Effector CD4-positive, alpha-beta T cell (primary cell): ENCODE data around the gene REPS2.
"Not testable (repeated sequence)": the region's sequence is repeated elsewhere in the genome, so short reads cannot be mapped to it uniquely, and the experiment has no call there.

Source experiments
- DNase-seq: peaks from one replicate; pipeline ENCODE4 v3.0.0-alpha.2; 2020

Gene REPS2

DNA sequence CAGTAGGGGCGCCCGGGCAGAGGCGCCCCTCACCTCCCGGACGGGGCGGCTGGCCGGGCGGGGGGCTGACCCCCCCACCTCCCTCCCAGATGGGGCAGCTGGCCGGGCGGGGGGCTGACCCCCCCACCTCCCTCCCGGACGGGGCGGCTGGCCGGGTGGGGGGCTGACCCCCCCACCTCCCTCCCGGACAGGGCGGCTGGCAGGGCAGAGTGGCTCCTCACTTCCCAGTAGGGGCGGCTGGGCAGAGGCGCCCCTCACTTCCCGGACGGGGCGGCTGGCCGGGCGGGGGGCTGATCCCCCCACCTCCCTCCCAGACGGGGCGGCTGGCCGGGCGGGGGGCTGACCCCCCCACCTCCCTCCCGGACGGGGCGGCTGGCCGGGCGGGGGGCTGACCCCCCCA is 18.5 kb downstream of the REPS2 start:
- DNase-seq = not testable (repeated sequence)

DNA sequence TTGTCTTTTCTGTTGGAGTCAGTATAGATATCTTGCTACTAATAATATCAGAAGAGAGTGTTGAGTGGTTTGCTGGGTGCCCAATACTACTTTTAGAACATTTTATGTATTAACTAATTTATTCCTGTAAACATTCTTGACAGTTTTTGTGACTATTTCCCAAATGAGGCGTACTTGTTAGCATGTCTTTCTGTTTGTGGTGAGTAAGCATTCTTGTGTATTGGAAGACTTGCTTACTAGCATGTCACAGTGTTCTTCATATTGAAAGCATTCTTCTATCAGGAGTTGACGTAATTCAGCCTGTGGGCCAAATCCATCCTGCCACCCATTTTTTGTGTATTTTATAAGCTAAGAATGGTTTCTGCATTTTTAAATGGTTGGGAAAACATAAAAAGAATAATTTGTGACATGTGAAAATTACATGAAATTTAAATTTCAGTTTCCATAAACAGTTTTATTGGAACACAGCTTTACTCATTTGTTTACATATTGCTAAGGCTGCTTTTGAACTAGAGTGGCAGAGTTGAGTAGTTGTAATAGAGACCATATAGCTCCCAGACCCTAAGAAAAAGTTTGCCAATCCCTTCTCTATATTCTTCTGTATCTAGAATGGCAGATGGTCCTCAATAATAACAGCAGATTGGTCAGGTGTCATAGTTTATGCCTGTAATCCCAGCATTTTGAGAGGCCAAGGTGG is 20.4 kb downstream of the REPS2 start:
- no peak for DNase-seq

DNA sequence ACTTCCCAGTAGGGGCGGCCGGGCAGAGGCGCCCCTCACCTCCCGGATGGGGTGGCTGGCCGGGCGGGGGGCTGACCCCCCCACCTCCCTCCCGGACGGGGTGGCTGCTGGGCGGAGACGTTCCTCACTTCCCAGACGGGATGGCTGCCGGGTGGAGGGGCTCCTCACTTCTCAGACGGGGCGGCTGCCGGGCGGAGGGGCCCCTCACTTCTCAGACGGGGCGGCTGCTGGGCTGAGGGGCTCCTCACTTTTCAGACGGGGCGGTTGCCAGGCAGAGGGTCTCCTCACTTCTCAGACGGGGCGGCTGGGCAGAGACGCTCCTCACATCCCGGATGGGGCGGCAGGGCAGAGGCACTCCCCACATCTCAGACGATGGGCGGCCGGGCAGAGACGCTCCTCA is 22.3 kb downstream of the REPS2 start:
- DNase-seq = not testable (repeated sequence)

DNA sequence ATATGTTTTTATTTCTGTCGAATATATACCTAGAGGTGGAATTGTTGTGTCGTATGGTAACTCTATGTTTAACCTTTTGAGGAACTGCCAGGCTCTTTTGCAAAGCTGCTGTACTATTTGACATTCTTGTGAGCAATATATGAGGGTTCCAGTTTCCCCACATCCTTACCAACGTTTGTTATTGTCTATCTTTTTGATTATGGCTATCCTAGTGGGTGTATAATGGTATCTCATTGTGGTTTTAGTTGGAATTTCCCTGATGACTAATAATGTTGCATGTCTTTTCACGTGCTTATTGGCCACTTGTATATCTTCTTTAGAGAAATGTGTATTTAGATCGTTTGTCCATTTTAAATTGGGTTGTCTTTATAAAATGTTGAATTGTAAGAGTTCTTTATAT is 24.5 kb downstream of the REPS2 start:
- no peak for DNase-seq

DNA sequence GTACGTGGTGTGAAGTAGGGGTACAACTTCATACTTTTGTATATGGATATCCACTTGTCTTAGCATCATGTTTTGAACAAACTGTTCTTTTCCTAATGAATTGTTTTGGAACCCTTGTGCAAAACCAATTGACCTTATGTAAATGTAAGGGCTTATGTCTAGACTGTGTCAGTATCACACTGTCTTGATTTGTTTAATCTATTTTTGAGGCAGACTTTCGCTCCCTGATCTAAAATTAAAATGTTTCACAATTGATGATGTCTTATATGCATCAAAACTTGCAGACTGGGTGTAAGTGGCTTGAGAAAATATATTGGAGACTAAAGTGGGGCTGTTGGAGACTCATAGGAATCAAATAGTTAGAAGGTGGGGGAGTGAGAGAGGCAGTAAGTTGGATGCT is 25.2 kb downstream of the REPS2 start:
- DNase-seq = no peak

DNA sequence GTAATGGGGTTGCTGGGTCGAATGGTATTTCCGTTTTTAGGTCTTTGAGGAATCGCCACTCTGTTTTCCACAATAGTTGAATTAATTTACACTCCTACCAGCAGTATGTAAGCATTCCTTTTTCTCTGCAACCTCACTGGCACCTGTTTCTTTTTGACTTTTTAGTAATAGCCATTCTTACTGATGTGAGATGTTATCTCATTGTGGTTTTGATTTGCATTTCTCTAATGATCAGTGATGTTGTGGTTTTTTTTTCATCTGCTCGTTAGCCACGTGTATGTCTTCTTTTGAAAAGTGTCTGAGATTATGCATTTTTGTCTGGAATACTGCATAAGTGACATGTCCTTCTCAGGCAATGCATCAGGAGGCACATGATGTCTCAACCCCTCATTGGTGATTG is 28.8 kb downstream of the REPS2 start:
- no peak for DNase-seq

DNA sequence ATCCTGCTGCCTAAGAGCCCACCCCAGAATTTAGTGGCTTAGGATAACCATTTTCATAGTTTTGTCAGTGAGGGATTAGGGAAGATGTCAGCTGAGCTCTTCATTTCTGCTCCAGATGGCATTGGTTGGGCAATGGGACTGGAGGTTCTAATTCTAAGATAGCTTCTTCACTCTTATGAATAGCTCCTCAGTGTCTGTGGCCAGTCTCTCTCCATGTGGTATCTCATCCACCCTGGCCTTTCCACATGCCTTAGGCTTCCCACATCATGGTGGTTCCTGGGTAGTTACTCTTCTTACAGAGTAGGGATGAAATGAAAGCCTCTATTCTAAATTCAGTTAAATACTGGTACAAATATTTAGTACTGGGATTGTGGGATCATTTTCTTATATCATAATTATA is 31.3 kb downstream of the REPS2 start:
- no peak for DNase-seq

DNA sequence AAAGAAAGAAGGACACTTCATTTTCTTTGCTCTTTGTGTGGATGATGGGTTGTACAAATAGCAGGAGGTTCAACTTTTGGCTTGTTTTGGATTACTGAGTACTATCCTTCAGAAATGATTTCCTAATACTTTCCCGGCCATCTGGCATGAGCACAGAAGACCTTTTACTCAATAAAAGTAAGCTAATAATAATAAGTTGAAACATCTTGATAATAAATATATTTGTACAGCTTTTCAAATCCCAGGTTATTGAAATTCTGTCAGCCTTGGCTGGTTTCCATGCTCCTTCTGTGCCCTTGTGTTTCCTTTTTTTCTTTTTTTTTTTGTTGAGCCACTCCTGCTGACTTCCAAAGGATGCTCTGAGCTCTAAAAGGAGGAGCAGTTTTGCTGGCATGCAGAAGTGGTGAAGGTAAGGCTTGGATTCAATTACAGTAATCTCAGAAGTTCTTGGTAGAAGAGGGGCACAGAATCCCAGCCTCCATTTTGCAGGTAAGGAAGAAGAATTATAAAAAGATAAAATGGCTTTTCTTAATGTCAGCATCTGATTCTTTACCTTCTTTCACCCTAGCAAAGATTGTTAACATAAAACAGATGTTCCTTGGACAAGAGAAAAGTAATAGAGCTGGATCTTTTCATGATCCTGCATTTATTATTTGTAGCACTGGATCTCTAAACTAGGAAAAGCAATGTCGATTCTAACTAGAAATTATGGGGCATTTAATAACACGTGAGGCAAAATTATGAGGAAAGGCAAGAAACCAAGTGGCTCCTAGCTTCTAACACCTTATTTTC is 31.9 kb downstream of the REPS2 start:
- no peak for DNase-seq

DNA sequence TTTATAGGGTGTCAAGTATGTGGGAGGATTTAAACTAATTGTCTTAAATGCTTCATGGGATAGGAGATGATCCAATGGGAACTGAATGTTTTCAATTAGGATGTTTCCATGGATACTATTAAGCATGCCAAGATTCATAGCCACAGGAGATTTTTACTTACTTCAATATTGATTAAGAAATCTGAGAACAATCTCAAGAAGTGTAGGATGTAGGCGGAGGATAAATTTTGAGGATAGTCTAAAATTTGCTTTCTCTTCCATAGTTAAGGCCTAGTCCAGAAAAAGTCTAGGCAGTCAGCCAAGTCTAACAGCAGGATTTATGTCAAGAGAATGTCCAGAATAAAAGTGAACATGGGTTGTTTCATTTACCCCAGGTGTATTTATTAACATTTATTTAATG is 32.8 kb downstream of the REPS2 start:
- no peak for DNase-seq

DNA sequence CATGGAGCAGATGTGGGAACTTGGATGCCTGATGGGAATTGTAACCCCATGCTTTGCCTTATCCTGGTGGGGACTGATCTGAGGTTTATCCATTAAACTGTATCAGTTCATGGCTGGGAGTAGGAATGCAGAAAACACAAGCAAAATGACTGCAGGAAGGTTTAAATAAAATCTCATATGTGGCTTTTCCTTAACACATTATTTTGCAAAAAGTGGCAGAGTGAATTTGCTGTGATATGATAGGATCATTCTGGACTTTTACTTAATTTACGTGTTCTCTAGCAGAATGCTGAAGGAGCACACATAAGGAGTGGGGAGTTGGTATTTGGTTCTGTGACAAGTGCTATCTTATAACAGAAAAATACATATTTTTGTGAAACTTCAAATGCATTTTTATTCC is 34.8 kb downstream of the REPS2 start:
- DNase-seq = no peak

DNA sequence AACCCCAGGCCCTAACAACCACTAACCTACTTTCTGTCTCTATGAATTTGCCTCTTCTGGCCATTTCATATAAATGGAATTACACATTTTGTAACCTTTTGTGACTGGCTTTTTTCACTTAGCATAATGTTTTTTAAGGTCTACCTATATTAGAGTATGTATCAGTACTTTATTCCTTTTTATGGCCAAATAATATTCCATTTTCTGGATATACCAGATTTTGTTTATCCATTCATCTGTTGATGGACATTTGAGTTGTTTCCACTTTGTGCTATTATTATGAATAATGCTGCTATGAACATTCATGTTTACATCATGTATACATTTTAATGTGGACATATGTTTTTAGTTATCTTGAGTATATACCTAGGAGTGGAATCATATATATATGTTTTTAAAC is 35.5 kb downstream of the REPS2 start:
- no peak for DNase-seq

DNA sequence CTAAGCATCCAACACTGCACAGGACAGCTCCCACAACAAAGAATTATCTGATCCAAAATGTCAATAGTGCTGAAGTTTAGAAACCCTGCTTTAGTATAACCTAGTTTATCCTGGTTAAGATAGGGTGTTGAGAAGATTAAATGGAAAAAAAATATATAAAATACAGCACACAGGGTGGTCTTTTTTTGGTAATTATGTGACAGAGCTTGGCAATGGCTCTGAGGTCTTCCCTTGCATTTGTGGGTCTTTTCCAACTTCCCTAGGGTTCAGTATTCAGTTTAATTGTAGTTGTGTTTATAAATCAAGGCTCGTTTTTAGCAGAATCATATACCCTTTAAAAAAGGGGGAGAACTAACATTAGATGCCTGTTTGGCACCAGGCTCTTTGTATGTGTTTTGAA is 36.6 kb downstream of the REPS2 start:
- DNase-seq = no peak

DNA sequence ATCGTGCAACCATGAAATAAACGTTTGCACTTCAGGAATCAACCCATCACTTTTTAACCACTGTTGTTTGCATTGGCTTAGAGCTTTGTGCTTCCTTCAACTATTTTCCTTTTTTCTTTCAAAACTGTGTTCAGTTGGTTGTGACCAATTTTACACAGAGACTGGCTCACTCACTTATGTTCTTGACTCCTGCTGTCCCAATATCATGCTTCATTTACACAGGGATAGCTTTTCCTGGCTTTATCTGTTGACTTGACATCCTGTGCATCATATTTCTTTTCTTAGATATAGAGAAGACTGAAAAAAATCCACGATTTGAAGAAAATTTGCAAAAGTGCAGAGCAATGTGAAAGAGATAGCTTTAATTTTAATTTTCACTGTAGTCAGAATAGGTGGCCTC is 38.8 kb downstream of the REPS2 start:
- no peak for DNase-seq

DNA sequence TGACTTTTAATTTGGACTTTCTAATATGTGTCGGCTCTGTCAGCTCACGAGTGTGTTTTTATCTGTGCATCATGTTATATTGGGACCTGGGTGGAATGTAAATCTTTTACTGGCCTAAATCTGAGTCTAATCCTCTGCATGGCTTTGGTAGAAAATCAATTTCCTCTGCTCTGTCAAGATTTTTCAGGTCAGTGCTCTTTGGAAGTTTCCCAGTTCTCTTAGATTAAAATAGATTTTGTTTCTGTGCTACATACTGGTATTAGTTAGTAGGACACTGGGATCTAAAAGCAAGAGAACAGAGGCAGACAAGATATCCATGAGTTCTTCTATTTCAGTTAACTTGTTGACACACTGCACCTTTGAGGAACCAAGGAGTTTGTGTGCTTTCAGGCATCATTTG is 39.7 kb downstream of the REPS2 start:
- no peak for DNase-seq

DNA sequence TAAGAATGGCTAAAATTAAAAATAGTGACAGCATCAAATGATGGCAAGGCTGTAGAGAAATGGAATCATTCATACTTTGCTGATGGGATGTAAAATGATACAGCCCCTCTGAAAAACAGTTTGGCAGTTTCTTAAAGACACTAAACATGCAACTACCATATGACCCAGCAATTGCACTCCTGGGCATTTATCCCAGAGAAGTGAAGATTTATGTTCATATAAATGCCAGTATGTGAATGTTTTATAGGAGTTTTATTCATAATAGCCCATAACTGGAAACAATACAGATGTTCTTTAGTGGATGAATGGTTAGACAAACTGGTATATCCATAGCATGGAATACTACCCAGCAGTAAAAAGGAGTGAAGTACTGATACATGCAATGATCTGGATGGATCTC is 43.3 kb downstream of the REPS2 start:
- no peak for DNase-seq

DNA sequence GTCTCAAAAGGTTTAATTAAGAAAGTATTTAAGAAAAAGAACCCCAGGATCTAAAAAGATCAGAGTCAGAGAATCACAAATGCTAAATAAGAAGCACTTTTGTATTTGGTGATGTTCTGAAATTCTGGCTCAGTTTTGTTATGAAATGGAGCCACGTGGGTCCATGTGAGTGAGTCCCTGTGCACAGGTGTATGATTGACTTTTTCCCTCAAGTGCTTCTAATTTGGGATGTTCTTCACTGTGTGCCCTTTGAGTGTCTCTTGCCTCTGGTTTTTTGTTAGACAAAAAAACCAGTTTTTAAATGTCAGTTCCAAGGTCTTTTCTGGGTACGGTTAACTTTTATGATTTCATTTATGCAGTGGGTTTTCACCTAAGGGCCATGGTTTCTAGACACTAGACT is 44.4 kb downstream of the REPS2 start:
- no peak for DNase-seq

DNA sequence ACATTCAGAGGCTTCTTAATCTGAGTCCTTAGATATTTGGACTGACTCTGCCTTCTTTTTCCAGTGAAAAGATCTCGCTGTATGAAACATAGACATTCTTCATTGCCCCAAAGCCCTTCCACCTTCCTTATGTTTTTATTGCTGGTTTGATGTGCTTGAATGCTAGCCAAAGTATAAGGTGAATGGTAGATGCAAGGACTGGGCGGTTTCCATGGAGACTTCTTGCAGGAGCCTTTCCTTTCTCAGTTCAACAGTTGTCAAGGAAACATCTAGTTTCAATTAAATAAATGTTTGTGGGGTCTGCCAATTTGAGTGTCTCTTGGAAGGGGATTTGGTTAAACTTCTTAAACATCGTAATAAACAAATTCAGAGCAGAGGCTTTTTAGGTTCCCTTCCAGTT is 46.0 kb downstream of the REPS2 start:
- no peak for DNase-seq

DNA sequence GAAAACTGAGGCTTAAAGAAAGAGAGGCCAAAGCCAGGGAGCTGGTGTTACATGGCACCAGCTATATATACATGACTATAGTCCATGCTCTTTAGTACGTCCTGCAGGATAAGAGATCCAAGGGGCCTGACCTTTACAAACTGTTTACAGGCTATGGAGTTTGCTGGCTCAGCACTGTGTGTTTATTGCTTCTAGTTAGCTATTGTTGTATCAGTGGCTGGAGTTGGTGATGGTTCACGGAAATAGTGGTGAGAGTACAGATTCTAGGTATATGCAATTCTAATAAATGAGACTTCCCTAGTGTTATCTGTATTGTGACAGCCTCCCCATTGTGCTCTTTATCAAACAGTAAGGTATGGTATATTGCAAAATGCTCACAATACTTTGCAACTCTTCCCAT is 46.5 kb downstream of the REPS2 start:
- DNase-seq = no peak

DNA sequence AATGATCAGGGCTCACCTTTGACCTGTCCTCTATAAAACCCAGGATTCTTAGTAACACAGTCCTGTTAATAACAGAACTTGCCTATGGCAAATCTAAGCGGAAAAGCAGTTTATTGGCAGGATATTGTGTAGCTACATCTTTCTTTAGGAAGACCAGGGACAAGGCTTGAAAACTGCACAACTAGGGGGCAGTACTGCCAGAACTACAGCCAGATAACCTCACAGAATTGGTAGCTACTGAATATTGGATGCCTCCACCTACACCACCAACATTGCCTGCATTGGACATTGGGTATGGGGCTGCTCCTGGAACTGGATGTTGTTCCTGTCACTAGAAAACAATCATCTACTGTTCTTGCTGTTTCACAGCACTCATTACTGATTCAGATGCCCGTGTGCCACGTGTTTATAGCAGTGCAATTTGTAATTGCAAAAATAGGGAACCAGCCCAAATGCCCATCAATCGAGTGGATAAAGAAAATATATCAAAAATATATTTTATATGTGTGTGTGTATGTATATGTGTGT is 47.4 kb downstream of the REPS2 start:
- no peak for DNase-seq

DNA sequence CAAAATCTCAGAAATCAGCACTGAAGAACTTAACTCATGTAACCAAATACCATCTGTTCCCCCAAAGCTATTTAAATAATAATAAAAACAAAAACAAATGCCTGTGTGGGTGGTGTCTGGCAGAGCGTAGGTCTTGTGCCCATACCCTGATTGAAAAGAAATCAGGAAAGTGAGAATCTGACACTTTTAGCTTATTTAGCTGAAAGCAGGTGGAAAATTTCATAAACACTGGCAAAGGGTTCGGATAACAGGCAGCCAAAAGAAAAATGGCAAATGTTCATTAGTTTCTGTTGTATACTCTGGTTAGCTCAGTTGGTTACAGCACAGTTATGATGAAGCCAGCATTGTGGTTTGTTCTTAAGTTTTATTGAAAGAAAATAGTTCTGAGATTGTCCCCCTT is 48.3 kb downstream of the REPS2 start:
- DNase-seq = no peak

DNA sequence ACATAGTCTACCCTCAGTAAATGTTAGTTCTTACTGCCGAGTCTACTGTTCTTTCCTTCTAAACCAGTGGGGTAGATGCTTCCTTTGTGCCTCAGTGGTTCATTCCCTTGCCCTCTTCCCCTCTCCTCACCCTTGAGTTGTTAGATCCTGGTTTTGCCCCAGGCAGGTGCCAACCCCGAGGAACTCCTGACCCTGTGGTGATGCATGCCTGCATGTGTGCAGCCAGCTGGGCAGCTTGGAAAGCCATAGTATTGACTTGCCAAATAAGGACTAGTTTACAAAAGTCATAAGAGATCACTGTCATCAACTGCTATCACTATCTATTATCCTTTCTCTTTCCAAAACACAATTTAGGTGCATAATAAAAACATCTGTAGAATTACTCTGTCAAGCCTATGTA is 50.9 kb downstream of the REPS2 start:
- no peak for DNase-seq

DNA sequence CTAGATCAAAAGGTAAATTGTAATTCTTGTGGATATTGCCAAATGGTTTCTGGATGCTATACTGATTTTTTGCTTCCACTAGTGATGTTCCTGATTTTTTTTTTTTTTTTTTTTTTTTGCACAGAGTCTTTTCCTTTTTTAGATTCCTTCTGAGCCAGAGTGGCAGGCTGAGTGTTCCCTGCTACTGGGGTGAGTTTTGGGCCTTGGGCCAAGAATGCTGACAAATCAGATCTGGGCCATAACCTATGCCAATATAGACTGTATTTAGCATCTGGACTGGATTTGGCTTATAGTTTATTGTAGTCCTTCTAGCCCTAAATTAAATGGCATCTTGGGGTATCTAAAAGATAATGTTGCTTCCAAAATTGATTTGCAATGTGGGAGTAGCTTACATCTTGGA is 52.8 kb downstream of the REPS2 start:
- no peak for DNase-seq

DNA sequence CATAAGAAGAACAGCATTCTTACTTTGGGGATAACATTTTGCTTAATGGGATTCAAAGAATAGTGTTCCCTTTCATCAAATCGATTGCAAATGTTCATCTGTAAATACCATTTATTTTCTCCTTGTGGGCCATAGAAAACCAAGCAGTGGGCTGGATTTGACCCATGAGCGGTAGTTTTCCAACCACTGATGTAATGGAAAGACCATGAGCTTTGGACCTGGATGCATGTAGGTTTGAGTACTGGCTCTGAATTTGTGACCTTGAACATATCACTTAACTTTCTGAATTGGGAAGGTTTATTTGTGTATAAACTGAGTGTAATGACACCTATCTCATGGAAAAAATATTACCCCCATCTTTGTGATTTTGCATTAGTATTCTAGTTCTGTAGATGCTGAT is 54.3 kb downstream of the REPS2 start:
- DNase-seq = no peak

DNA sequence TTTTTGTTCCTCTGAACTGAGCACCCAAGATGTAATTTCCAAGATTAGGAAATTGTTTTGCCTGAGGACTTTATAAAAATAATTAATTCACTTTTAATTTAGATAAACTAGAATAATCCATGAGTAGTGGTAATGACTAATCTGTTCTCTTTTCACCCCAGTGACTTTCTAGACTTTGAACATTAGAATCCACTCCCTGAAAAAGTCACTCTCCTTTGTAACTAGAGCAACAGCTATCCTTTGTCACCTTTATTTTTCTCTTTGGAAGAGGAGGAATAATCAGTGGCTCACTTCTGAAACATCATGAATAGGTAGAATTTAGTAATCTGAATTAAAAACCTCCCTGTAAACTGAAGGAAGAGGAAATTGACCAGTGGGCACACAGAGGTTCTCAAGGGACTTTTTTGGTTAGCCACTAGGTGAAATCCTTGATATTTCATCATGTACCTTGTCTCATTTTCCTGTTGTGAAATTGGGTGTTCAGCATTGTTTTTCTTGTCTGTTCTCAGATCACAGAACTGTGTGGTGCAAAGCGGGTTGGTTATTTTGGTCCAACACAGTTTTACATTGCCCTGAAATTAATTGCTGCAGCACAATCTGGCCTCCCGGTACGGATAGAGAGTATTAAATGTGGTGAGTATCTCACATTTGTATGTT is 59.4 kb downstream of the REPS2 start:
- no peak for DNase-seq
